Stimulated activated CD4-positive, alpha-beta T cell treated with anti-CD3 and anti-CD28 coated beads, Interleukin-4, amount 100 ng/mL, for 24 hours (primary cell): ENCODE measurements around the gene SYDE1.

Experiments used
- DNase-seq: peaks from one replicate; pipeline ENCODE4 v3.0.0-alpha.2; 2020

Gene SYDE1

DNA sequence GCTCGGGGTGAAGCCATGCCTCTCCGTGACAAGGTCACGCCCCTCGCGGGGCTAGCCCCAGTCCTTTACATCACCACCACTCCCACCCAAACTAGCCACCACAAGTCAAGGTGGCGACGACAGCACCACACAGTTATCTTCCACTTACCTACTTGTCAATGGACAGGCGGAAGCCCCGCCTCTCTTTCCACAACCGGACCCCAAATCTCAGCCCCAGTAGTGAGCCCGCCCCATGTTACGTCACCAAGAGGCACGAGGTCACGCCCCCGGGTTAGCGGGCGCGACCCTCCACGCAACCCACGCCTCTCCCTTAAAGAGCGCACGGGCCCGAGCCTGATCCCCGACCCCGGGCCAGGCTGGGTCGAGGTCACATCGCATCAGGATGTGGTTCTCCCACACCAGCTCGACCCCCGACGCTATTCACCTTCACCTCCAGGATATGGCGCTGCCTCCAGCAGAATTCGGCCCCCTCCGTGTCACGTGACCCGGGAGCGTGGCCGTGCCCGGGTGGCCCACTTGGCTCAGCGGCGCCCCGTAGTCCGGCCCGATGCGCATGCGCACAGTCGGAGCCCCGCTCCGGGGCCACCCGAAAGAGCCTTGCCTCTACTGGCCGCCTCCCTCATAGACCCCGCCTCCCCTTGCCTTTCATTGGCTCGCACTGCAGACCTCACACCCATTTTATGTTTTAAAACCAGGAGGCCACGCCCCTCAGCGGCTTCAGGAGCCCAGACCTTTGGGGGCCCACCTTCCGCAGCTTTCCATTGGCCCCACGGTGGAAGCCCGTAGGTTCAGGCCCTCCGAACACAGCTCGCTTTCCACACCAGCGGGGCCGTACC is 18.2 kb downstream of the SYDE1 start:
- DNase-seq, result peak; percentile 98

DNA sequence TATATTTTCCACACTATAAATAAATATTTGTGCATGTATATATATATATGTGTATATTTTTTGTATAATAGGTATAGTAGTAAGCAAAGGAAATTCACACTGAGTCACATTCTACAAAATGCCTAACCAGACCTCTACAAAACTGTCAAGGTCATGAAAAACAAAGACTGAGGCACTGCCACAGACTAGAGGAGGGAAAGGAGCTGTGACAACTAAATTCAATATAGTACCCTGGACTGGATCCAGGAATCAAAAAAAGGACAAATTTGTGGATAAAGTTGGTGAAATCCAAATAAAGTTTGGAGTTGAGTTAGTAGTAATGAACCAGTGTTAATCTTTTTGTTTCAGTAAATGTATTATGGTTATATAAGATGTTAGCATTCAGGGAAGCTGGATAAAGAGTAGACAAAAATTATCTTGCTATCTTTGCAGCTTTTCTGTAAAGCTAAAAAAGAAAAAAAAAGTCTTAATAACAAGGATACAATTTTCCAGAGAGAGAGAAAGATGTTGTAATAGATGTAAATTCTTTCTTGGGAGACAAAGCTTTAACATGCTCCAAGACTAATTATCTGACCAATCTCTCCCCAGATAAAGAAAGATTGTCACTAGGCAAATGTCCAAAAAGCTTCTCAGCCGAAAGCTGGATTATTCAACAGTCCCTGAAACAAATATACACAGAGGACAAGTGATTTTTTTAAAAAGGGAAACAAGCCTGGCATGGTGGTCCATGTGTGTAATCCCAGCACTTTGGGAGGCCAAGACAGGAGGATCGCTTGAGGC is 19.1 kb downstream of the SYDE1 start:
- DNase-seq, result no peak

DNA sequence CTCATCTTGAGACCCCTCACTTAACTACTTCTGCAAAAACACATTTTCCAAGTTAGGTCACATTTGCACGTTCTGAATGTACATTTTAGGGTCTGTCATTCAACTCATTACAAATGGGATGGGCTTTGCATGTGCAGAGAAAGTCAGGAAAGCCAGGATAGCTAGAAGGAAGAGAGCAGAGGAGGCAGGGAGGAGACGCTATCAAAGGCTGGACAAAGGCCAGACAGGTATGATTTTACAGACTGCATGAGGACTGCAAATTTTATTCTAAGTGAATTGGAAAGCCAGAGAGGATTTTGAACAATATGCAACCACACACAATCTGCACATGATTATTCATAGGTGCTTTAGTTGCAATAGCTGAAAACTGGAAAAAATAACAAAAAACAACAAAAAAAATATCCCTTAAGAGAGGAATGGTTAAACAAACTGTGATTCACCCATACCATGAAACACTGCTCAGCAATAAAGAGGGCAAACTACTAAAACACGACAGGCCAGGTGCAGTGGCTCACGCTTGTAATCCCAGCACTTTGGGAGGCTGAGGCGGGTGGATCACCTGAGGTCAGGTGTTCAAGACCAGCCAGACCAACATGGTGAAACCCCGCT is 21.1 kb downstream of the SYDE1 start:
- no peak for DNase-seq

DNA sequence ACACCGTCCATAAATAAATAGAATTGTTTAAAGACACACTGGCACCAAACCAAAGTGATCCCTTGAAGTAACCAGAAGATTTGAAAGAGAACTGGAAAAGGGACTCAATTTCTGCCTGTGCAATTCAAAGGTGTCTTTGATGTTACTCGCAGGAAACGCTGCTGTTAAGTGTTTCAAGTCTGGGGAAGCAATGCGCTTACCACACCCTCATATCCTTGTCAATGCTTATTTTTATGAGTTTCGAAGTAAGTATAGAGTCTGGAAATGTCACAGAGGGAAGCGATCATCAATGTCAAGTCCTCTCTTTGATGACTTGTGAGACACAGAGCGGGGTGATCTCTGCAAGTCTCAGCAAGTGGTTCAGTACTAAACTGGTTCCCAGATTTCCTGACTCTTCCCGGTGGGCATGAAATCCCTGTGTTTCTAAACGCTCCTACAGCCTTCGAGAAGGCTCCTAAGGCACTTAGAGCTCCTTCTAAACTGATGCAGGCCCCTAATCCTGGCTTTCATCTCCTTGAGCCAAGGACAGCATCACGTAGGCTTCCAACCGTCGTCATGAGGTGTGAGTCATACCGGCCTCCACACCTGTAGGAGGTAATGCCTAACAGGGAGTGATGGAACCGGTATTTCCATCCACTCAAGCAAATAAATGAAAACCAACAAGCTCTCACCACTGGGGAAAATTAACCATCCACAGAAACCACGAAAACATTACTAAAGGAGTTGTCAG is 22.8 kb downstream of the SYDE1 start:
- peak; percentile 48 for DNase-seq

DNA sequence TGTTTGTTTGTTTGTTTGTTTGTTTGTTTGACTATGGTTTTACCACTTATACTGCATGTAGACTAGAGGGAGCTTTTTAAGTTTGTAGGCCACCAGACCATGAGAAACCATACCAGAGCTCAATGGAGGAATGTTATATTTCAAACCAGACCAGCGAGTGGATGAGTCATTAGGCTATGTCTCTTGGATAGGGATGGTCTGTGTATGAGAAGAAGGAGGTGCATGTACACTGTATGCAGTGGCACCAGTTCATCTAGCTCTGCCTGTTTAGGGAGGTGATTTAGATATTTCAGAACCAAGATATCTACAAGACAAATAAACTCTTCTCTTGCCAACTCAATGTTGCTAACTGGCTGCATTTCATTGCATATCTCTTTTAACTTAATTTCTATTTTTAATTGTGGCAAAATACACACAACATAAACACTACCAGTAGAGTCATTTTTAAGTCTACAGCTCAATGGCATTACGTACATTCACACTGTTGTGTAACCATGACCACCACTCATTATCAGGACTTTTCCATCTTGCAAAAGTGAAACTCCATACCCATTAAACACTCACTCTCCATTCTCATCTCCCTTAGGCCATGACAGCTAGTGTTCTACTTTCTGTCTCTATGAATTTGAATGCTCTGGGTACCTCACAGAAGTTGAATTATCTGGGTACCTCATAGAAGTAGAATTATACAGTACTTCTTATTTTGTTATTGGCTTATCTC is 29.2 kb downstream of the SYDE1 start:
- DNase-seq, result no peak

DNA sequence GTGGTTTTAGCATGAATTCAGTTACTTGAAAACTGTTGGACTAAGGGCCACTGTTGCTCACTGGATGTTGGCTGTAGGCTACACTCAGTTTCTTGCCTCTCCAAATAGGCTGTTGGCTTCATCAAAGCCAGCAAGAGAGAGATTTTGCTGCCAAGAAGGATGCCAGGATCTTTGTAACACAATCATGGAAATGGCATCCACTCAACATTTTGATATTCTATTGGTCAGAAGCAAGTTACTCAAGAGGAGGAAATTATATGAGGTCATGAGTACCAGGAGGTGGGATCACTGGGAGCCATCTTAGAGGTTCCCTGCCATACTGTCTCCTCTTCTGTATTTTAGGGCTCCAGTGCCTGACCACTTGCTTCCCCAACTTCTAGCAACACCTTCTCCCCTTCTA is 30.6 kb downstream of the SYDE1 start:
- no peak for DNase-seq

DNA sequence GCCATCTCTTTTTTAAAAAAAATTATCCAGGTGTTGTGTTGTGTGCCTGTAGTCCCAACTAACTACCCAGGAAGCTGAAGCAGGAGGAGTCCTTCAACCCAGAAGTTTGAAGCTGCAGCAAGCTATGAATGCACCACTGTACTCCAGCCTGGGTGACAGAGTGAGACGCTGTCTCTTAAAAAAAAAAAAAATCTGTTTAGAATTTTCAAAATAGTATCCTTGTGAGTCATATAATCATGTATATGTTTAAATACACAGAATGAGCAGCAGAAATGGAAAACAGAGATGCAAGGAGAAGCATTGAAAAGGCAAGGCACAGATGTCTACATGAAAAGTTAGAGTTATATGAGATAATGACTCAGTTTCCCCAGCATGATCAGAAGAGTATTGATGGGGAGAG is 31.2 kb downstream of the SYDE1 start:
- DNase-seq, result no peak

DNA sequence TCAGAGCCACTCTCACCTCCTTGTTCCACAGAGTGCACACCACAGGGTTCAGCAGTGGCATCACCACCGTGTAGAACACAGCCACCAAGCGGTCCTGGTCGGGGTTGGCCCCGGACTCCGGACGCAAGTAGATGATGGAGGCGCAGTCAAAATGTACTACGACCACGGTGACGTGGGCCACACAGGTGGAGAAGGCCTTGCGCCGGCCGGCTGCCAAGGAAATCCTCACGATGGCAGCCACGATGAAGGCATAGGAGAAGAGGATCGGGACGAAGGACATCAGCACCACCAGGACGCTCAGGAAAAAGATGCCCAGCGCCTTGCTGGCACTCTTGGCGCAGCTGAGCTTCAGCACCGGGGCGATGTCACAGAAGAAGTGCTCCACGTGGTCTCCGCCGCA is 33.9 kb downstream of the SYDE1 start:
- DNase-seq, result no peak

DNA sequence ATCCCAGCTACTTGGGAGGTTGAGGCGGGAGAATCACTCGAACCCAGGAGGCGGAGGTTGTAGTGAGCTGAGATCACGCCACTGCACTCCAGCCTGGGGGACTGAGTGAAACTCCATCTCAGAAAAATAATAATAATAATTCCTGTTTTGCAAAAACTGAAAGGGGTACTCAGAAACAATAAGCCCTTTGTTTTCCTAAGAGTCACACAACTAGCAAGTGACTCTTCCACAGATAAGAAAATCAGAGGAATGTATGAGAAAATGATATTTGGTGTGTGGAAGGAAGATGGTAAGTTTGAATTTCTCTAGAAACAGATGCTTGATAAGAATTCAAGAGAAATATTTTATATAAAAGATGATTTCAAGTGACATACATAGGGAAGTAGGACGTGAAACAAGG is 35.1 kb downstream of the SYDE1 start:
- DNase-seq, result no peak

DNA sequence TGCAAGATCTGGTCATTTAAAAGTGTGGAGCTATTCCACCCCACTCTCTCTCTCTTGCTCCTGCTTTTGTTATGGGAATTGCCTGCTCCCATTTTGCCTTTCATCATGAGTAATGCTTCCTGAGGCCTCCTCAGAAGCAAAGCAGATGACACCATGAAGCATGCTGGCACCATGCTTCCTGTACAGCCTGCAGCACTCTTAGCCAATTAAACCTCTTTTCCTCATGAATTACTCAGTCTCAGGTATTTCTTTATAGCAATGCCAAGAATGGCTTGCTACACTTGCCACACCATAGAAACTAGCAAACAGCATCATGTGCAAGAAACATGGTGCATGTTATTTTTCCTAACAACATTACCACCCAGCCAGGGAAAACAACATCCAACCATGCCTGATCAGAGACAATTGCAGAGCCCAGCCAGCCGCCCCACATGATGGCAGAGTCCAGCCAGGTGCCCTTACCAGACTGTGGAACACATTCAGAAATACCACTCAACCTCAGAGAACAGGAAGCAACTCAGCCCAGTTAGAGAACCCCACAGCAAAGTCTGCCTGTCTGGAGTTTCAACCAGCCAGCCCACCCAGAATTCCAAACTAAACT is 36.9 kb downstream of the SYDE1 start:
- DNase-seq, result no peak

DNA sequence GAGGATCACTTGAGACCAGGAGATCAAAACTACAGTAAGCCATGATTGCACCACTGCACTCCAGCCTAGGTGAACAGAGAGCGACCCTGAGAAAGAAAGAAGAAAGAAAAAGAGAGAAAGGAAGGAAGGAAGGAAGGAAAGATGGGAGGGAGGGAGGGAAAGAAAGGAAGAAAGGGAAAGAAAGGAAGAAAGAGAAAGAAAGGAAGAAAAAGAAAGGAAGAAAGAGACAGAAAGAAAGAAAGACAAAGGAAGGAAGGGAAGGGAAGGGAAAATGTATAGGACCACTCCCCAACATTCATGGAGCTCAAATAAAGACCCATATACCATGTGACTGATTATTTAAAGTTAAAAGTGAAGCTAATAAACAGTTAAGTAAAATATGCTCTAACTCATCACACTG is 39.9 kb downstream of the SYDE1 start:
- no peak for DNase-seq

DNA sequence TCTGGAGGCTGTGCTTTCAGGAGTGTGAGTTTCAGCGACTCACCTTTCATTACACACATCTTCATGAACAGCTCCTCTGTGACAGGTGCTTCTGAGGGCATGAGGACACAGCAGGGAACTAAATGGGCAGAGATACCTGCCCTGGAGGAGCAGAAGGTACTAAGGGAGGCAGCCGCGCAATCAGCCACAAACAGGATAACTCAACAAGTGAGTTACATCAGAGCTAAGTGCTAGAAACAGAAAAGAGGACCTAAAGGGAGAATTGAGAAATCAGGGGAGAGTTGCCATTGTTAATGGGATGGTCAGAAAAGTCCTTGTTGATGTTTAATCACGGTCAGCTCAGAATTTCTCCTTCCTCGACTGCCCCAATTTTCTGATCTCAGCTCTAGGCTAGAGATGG is 42.5 kb downstream of the SYDE1 start:
- no peak for DNase-seq

DNA sequence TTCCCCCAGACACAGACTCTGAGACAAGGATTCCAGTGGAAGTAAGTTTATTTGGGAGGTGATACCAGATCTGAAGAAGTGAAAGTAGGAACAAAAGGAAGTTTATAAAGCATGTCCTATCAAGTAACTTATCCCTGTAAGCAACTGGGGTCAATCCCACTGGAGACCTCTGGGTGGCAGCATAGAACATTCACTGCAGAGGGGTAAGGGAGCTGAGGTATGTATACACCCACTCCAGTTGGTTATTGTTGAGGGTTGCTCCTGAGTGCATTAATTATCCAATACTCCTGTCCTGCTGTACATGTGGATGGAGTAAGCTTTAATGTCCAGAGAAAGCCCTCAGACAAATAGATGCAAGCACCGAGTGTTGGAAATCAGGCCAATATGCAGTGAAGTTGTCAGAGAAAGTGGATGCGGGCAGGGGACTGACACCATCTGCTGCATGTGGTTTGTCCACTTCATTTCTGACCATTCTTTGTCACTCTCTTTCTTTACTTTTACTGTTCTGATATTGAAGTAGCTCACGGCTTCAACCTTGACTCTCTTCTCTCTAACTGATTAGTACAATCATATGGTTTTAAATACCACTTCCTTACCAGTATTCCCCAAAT is 46.9 kb downstream of the SYDE1 start:
- peak; percentile 32 for DNase-seq

DNA sequence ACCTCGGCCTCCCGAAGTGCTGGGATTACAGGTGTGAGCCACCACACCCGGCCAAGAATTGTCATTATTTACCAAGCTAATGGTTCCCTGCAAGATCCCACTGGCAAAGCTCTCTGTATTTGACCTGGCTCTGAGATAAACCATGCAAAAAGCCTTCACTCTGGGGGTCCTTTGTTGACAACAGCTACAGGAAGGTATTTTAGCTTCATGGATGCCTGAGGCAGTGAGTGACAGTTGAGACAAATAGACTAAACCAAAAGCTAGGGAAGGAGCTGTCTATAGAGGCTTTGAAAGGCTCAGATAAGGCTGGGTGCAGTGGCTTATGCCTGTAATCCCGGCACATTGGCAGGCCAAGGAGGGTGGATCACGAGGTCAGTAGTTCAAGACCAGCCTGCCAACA is 48.1 kb downstream of the SYDE1 start:
- no peak for DNase-seq

DNA sequence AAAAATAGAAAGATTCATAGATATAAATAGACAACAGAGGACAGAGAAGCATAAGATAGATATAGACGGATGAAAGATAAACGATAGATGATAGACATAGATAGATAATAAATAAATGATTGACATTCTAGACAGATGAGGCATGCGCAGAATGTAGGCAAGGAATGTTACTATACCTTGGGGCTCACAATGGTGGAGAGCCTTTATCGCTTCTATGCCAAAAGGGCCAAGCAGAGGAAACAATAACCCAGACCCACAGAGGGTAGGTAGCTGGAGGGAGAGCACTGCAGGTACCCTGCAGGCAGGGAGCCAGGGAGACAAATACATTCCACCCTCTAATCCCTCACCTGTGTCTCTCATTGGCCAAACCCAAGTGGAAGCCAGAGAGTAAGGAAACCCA is 49.2 kb downstream of the SYDE1 start:
- no peak for DNase-seq

DNA sequence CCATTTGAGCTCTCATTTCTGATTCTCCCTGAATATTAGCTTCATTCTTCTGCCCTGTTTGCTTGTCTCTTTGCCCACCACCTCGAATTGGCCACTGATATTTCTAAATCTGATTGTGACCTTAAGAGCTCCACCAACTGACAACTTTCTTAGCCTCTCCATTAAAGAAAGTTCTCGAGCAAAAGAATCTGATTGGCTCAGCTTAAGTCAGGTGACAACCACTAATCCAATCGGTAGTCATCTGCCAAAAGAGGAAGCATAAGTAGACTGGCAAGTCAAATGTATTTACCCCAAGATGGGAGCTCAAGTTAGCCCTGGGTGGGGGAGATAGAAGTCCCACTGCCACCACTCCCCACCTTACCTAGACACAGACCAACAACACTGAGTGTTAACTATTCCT is 52.0 kb downstream of the SYDE1 start:
- DNase-seq, result no peak

DNA sequence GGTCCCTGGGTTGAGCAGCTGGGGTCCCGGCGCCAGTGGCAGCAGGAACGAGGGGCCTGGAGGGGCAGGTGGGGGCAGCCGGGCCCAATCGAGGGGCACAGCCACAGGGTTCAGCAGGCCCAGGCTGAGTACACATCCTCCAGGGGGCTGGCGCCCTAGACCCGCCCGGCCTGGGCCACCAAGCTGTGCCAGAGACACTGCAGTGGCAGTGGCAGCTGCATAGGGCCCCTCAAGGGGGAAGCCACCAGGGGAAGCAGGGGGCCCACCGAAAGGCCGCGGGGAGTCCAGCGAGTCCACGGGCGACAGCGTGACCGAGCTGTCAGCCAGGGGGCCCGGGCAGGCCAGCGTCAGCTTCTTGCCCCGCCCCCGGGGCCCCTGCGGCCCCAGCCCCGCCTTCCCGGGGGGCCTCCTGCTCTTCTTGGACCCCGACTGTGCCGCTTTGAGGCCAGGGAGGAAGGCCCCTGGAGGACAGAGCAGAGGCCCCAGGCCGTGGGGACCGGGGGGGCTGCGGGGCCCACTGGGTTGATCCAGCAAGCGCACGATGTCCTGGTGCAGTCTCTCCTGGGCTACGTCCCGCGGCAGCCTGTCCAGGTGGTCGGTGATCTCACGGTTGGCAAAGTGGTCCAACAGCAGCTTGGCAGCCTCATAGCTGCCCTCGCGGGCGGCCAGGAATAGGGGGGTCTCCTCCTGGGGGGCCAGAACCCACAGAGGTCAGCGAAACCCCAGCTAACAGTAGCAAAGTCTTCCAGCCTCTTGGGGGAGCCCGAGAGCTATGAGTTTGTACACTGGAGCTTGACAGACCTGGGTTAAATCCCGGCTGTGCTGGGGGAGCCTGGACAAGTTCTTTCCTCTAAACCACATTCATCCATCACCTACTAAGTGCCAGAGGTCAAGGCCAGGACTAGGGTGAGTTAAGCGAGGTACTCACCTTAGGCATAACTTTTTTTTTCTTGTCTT is 54.1 kb downstream of the SYDE1 start:
- DNase-seq, result no peak
